WTC11 (cell line): ENCODE results near the gene GPRC5A.

ENCODE experiments used
- CREB1 ChIP-seq: sonication (generic); formaldehyde crosslinking; IDR thresholded peaks from 2 replicates; pipeline ENCODE4 v1.8.0; 2023; ENCODE audit warnings: mild to moderate bottlenecking, missing genetic modification reagents
- FOXP1 ChIP-seq: sonication (generic); formaldehyde crosslinking; IDR thresholded peaks from 2 replicates; pipeline ENCODE4 v1.8.0; 2022; ENCODE audit warnings: missing genetic modification reagents, mild to moderate bottlenecking, moderate library complexity, borderline replicate concordance
- GTF2I ChIP-seq: fragments of 250-450 bp; sonication (Bioruptor Pico); conservative IDR thresholded peaks from 2 replicates; pipeline ENCODE4 v1.4.0; 2021; ENCODE audit warnings: mild to moderate bottlenecking
- KAT7 ChIP-seq: sonication (generic); formaldehyde crosslinking; IDR thresholded peaks from 2 replicates; pipeline ENCODE4 v1.8.1; 2023; ENCODE audit warnings: missing genetic modification reagents, mild to moderate bottlenecking, borderline replicate concordance
- NR2C2 ChIP-seq: sonication (generic); formaldehyde crosslinking; IDR thresholded peaks from 2 replicates; pipeline ENCODE4 v1.8.0; 2022; ENCODE audit warnings: mild to moderate bottlenecking, missing genetic modification reagents
- RELA ChIP-seq: sonication (generic); formaldehyde crosslinking; IDR thresholded peaks from 2 replicates; pipeline ENCODE4 v1.8.1; 2022; ENCODE audit warnings: missing genetic modification reagents, mild to moderate bottlenecking, borderline replicate concordance
- ZNF232 ChIP-seq: sonication (generic); formaldehyde crosslinking; IDR thresholded peaks from 2 replicates; pipeline ENCODE4 v1.8.0; 2022; ENCODE audit warnings: mild to moderate bottlenecking, missing genetic modification reagents
- TF ChIP-seq, protein P1 (sequence below): fragments of 200-600 bp; IDR thresholded peaks from 2 replicates; pipeline ENCODE4 v1.8.0; 2022; ENCODE audit warnings: antibody characterized with exemption
- TF ChIP-seq, protein P2 (sequence below): sonication (generic); formaldehyde crosslinking; IDR thresholded peaks from 2 replicates; pipeline ENCODE4 v1.8.0; 2022; ENCODE audit warnings: mild to moderate bottlenecking, missing genetic modification reagents
- TF ChIP-seq, protein P3 (sequence below): sonication (generic); formaldehyde crosslinking; IDR thresholded peaks from 2 replicates; pipeline ENCODE4 v1.8.1; 2023; ENCODE audit warnings: mild to moderate bottlenecking, missing genetic modification reagents

DNA sequence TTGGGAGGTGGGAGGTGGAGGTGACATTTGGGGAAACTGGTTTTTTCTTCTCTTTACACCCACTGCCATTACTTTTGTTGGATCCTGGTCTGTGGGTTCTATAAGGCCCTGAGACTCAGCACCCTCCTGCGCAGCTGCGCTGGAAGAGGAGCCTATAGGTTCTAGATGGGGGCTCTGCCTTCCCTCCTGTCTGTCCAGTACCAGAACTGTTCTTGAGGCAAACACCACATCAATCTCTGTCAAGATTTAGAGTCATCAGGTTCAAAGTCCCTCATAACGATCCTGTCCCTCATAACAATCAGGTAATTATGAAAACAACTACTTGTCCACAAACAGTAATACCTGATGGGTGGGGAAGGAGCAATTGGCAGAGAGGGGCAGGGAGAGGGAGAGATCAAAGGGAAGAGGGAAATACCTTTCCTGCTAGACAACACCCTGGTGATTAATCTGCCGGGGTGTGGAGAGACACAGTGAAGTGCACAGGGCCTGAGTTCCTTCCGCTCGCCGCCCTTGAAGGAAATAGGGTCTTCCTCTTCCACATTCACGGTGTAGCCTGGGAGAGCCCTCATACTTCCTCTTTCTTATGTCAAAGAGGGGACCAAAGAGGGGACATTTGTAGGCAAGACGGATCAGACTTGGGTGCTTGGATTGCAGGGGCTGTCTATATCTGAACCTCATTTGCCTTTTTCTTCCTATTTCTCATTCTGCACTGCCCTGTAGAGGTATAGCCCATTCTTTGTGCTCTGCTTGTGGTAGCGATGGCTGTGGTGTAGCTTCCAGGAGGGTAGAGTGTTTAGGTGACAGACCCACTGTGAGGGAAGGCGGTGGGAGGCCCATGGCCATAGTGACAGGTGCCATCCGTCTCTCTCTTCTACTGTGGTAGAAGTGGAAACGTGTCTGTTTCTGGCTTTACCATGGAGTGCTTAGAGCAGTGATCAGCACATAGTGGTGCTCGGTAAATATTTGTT, 12.6 kb downstream of the GPRC5A start:
- TF ChIP-seq RELA (CRISPR knock-in tag) = no peak
- no peak for TF ChIP-seq NR2C2 (CRISPR knock-in tag)
- no peak for TF ChIP-seq CREB1 (CRISPR knock-in tag)
- TF ChIP-seq, protein P1, sequence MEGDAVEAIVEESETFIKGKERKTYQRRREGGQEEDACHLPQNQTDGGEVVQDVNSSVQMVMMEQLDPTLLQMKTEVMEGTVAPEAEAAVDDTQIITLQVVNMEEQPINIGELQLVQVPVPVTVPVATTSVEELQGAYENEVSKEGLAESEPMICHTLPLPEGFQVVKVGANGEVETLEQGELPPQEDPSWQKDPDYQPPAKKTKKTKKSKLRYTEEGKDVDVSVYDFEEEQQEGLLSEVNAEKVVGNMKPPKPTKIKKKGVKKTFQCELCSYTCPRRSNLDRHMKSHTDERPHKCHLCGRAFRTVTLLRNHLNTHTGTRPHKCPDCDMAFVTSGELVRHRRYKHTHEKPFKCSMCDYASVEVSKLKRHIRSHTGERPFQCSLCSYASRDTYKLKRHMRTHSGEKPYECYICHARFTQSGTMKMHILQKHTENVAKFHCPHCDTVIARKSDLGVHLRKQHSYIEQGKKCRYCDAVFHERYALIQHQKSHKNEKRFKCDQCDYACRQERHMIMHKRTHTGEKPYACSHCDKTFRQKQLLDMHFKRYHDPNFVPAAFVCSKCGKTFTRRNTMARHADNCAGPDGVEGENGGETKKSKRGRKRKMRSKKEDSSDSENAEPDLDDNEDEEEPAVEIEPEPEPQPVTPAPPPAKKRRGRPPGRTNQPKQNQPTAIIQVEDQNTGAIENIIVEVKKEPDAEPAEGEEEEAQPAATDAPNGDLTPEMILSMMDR = no peak
- TF ChIP-seq, protein P2, sequence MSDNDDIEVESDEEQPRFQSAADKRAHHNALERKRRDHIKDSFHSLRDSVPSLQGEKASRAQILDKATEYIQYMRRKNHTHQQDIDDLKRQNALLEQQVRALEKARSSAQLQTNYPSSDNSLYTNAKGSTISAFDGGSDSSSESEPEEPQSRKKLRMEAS (CRISPR knock-in tag) = no peak
- TF ChIP-seq ZNF232 (CRISPR knock-in tag) = no peak
- TF ChIP-seq GTF2I (CRISPR knock-in tag) = no peak
- no peak for TF ChIP-seq FOXP1 (CRISPR knock-in tag)
- TF ChIP-seq, protein P3, sequence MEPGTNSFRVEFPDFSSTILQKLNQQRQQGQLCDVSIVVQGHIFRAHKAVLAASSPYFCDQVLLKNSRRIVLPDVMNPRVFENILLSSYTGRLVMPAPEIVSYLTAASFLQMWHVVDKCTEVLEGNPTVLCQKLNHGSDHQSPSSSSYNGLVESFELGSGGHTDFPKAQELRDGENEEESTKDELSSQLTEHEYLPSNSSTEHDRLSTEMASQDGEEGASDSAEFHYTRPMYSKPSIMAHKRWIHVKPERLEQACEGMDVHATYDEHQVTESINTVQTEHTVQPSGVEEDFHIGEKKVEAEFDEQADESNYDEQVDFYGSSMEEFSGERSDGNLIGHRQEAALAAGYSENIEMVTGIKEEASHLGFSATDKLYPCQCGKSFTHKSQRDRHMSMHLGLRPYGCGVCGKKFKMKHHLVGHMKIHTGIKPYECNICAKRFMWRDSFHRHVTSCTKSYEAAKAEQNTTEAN (CRISPR knock-in tag) = no peak
- no peak for TF ChIP-seq KAT7 (CRISPR knock-in tag)
